SK-N-MC (cell line): Measurements from ENCODE around the gene CFAP46.
"Not testable (repeated sequence)": the region's sequence is repeated elsewhere in the genome, so short reads cannot be mapped to it uniquely, and the experiment has no call there.

Experiments used
- DNase-seq: peaks from one replicate; pipeline ENCODE4 v3.0.0-alpha.2; 2011; ENCODE audit warnings: low read depth, low spot score
- H3K27ac ChIP-seq: fragments of 200-600 bp; sonication (generic); 2 replicates; pipeline ENCODE4 v1.5.1; 2016; ENCODE audit warnings: mixed run types
- H3K36me3 ChIP-seq: fragments of 200-600 bp; sonication (generic); 2 replicates; pipeline ENCODE4 v1.6.1; 2017; ENCODE audit warnings: antibody characterized with exemption, low read length, mixed read lengths; ENCODE audit not compliant: insufficient read depth
- H3K4me3 ChIP-seq: fragments of 200-600 bp; sonication (generic); 2 replicates; pipeline ENCODE4 v1.5.1; 2016
- H3K9ac ChIP-seq: fragments of 200-600 bp; sonication (generic); 2 replicates; pipeline ENCODE4 v1.8.0; 2017; ENCODE audit warnings: mixed run types, mixed read lengths; ENCODE audit not compliant: insufficient read length
- H3K9me3 ChIP-seq: fragments of 200-600 bp; sonication (generic); 2 replicates; pipeline ENCODE4 v1.6.1; 2017; ENCODE audit warnings: low read depth, mild to moderate bottlenecking, antibody characterized with exemption, low read length, moderate library complexity, mixed read lengths
- EZH2 ChIP-seq: fragments of 200-600 bp; sonication (generic); IDR thresholded peaks from one replicate; pipeline ENCODE4 v1.6.1; 2017; ENCODE audit warnings: antibody characterized with exemption
- FOXP2 ChIP-seq: optimal IDR thresholded peaks from 2 replicates; pipeline ENCODE3; 2011; ENCODE audit warnings: mild to moderate bottlenecking, moderate library complexity; ENCODE audit not compliant: insufficient read depth; ENCODE audit errors: extremely low read length, control extremely low read depth
- POLR2AphosphoS5 ChIP-seq: IDR thresholded peaks from 2 replicates; pipeline ENCODE4 v1.6.1; 2012; ENCODE audit warnings: mild to moderate bottlenecking, low read depth, low read length, borderline replicate concordance

CFAP46 gene

GRCh38 chr10:132906836-132907235 lies 35.5 kb downstream of the CFAP46 start:
- Histone ChIP-seq H3K36me3 (no peaks in the 10 kb centered on the region), H3K4me3 (no peak overlapping the region), H3K27ac (no peak overlapping the region), H3K9ac (no peak overlapping the region), H3K9me3 (no peaks in the 10 kb centered on the region)
- DNase-seq, result no peak
- no peak for TF ChIP-seq FOXP2
- TF ChIP-seq POLR2AphosphoS5, result no peak
- no peak for TF ChIP-seq EZH2

- TF ChIP-seq EZH2 (no peak), POLR2AphosphoS5 (no peak), FOXP2 (no peak)
Measured at GRCh38 chr10:132906106-132906505, 36.3 kb downstream of the CFAP46 start.

GRCh38 chr10:132905661-132906060 lies 36.7 kb downstream of the CFAP46 start:
- Histone ChIP-seq H3K9ac (no peak overlapping the region), H3K27ac (no peak overlapping the region), H3K4me3 (no peak overlapping the region), H3K9me3 (no peaks in the 10 kb centered on the region), H3K36me3 (no peaks in the 10 kb centered on the region)
- no peak for DNase-seq
- TF ChIP-seq EZH2, result no peak
- no peak for TF ChIP-seq POLR2AphosphoS5
- no peak for TF ChIP-seq FOXP2

More at GRCh38 chr10:132906106-132906505, 36.3 kb downstream of the CFAP46 start:
- H3K9me3 ChIP-seq, result no peaks in the 10 kb centered on the region
- no peak overlapping the region for H3K9ac ChIP-seq
- no peaks in the 10 kb centered on the region for H3K36me3 ChIP-seq
- H3K27ac ChIP-seq, result no peak overlapping the region
- DNase-seq, result no peak
- H3K4me3 ChIP-seq, result no peak overlapping the region

- H3K4me3 ChIP-seq, result no peak overlapping the region
- H3K36me3 ChIP-seq, result no peaks in the 10 kb centered on the region
- no peak overlapping the region for H3K27ac ChIP-seq
- H3K9ac ChIP-seq, result no peak overlapping the region
- H3K9me3 ChIP-seq, result no peaks in the 10 kb centered on the region
- no peak for DNase-seq
- TF ChIP-seq POLR2AphosphoS5, result no peak
- TF ChIP-seq FOXP2, result no peak
- no peak for TF ChIP-seq EZH2
Measured at GRCh38 chr10:132904814-132905649, 37.3 kb downstream of the CFAP46 start.

- Histone ChIP-seq H3K9ac (no peak overlapping the region), H3K4me3 (no peak overlapping the region), H3K36me3 (no peaks in the 10 kb centered on the region), H3K27ac (no peak overlapping the region), H3K9me3 (no peaks in the 10 kb centered on the region)
- DNase-seq, result no peak
- TF ChIP-seq FOXP2 (no peak), POLR2AphosphoS5 (no peak), EZH2 (no peak)
Measured at GRCh38 chr10:132904181-132904813, 38.1 kb downstream of the CFAP46 start.

- not testable (repeated sequence) for H3K9ac ChIP-seq, H3K4me3 ChIP-seq, H3K27ac ChIP-seq, H3K9me3 ChIP-seq, H3K36me3 ChIP-seq, DNase-seq
Measured at GRCh38 chr10:132902656-132903575, 39.5 kb downstream of the CFAP46 start.

- Histone ChIP-seq H3K27ac (no peak overlapping the region), H3K4me3 (no peak overlapping the region), H3K36me3 (no peaks in the 10 kb centered on the region), H3K9ac (no peak overlapping the region), H3K9me3 (no peaks in the 10 kb centered on the region)
- no peak for DNase-seq
- no peak for TF ChIP-seq FOXP2
- TF ChIP-seq POLR2AphosphoS5, result no peak
- no peak for TF ChIP-seq EZH2
Measured at GRCh38 chr10:132901351-132901750, 41.0 kb downstream of the CFAP46 start.

- no peak for DNase-seq
- no peak for TF ChIP-seq FOXP2
- TF ChIP-seq EZH2, result no peak
- no peak for TF ChIP-seq POLR2AphosphoS5
Measured at GRCh38 chr10:132900211-132900756, 42.1 kb downstream of the CFAP46 start.

More at GRCh38 chr10:132900211-132900756, 42.1 kb downstream of the CFAP46 start:
- Histone ChIP-seq H3K9me3 (no peaks in the 10 kb centered on the region), H3K36me3 (no peaks in the 10 kb centered on the region), H3K9ac (no peak overlapping the region), H3K27ac (no peak overlapping the region), H3K4me3 (no peak overlapping the region)
